NK-92 (cell line): Measurements from ENCODE around the gene NFYA.

Source experiments
- DNase-seq: peaks from one replicate; lab custom pipeline; 2025; ENCODE audit not compliant: unreplicated experiment; lab: John Stamatoyannopoulos, UW

Gene NFYA

GRCh38 chr6:41046084-41046483, 26.7 kb upstream of the NFYA start:
- DNase-seq, result no peak

GRCh38 chr6:41047306-41047705, 25.5 kb upstream of the NFYA start:
- DNase-seq, result no peak

- no peak for DNase-seq
Observed at GRCh38 chr6:41047745-41048732, 24.7 kb upstream of the NFYA start.

GRCh38 chr6:41049521-41049920, 23.3 kb upstream of the NFYA start:
- no peak for DNase-seq

- no peak for DNase-seq
Observed at GRCh38 chr6:41049955-41050354, 22.8 kb upstream of the NFYA start.

GRCh38 chr6:41050536-41050935, 22.2 kb upstream of the NFYA start:
- no peak for DNase-seq

GRCh38 chr6:41051873-41052272, 20.9 kb upstream of the NFYA start:
- DNase-seq, result no peak

- DNase-seq, result no peak
Observed at GRCh38 chr6:41053041-41053440, 19.7 kb upstream of the NFYA start, which contains the start of gene APOBEC2. APOBEC2 (plus strand) TSS chr6:41053202; CDS start chr6:41053348, 146 bp downstream.

GRCh38 chr6:41054511-41054910, 18.3 kb upstream of the NFYA start:
- no peak for DNase-seq

GRCh38 chr6:41055149-41055548, 17.6 kb upstream of the NFYA start:
- DNase-seq, result no peak

GRCh38 chr6:41056768-41057490, 15.8 kb upstream of the NFYA start:
- no peak for DNase-seq

GRCh38 chr6:41058783-41059181, 14.0 kb upstream of the NFYA start:
- no peak for DNase-seq

GRCh38 chr6:41059556-41059955, 13.2 kb upstream of the NFYA start:
- DNase-seq, result no peak

GRCh38 chr6:41061196-41061726, 11.5 kb upstream of the NFYA start:
- DNase-seq, result no peak

- DNase-seq, result no peak
Observed at GRCh38 chr6:41062056-41062455, 10.7 kb upstream of the NFYA start.

- DNase-seq, result no peak
Observed at GRCh38 chr6:41063884-41064285, 8.9 kb upstream of the NFYA start.

- DNase-seq, result no peak
Observed at GRCh38 chr6:41064841-41065240, 7.9 kb upstream of the NFYA start.

GRCh38 chr6:41065550-41066026, 7.2 kb upstream of the NFYA start:
- no peak for DNase-seq

- DNase-seq, result no peak
Observed at GRCh38 chr6:41066867-41067304, 5.9 kb upstream of the NFYA start.

- no peak for DNase-seq
Observed at GRCh38 chr6:41071501-41071922, 1.3 kb upstream of the NFYA start.
